H1 (cell line): Measurements from ENCODE around the gene NUP62CL. TPM values are rescaled to one million over a fixed set of nuclear protein-coding genes. Genes with fewer than 3 reads are reported as not detected.

ENCODE experiments used
- CTCF ChIA-PET: fragments of 300-600 bp; sonication (Branson Sonifier 250); formaldehyde crosslinking; loops from one replicate; lab custom pipeline; 2021; ENCODE audit not compliant: partially characterized antibody; lab: Charles Lee
- POLR2A ChIA-PET: fragments of 300-600 bp; sonication (Branson Sonifier 250); formaldehyde crosslinking; loops from one replicate; lab custom pipeline; 2021; ENCODE audit warnings: inconsistent platforms; ENCODE audit not compliant: partially characterized antibody; lab: Charles Lee
- DNase-seq, 2 experiments: peaks; one replicate each; pipeline versions ENCODE4 v3.0.0 to v3.0.0-alpha.2; 2010 to 2022; ENCODE audit warnings: low spot score in 2 of 2, low read depth in 1 of 2, mixed read lengths in 1 of 2
- FAIRE-seq: peaks from 2 replicates; lab custom pipeline; 2011; peaks lifted over from hg19 to GRCh38; lab: Jason Lieb, UNC
- H2AFZ ChIP-seq: 2 replicates; pipeline ENCODE4 v1.8.1; 2012; ENCODE audit warnings: low read length, inconsistent platforms
- H2AK5ac ChIP-seq: 2 replicates; pipeline ENCODE4 v1.6.1; 2013; ENCODE audit warnings: low read depth, low read length
- H2BK120ac ChIP-seq: replicated peaks from 2 replicates; pipeline ENCODE3; 2013; ENCODE audit warnings: low read depth, low read length, inconsistent platforms
- H2BK12ac ChIP-seq: 2 replicates; pipeline ENCODE4 v1.6.1; 2013; ENCODE audit warnings: low read depth, low read length
- H2BK15ac ChIP-seq: 2 replicates; pipeline ENCODE4 v1.6.1; 2013; ENCODE audit warnings: low read length
- H2BK20ac ChIP-seq: 2 replicates; pipeline ENCODE4 v1.6.1; 2013; ENCODE audit warnings: low read length
- H2BK5ac ChIP-seq: 2 replicates; pipeline ENCODE4 v1.6.1; 2013; ENCODE audit warnings: low read depth, low read length
- H3K14ac ChIP-seq: 2 replicates; pipeline ENCODE4 v1.6.1; 2013; ENCODE audit warnings: inconsistent platforms; ENCODE audit not compliant: insufficient read length
- H3K18ac ChIP-seq: 2 replicates; pipeline ENCODE4 v1.6.1; 2013; ENCODE audit warnings: low read length; ENCODE audit errors: extremely low read depth
- H3K23ac ChIP-seq: 2 replicates; pipeline ENCODE4 v1.6.1; 2013; ENCODE audit warnings: inconsistent platforms; ENCODE audit not compliant: insufficient read length
- H3K23me2 ChIP-seq: 2 replicates; pipeline ENCODE4 v1.6.1; 2013; ENCODE audit warnings: low read depth, low read length
- H3K27ac ChIP-seq: 2 replicates; pipeline ENCODE4 v1.6.1; 2011; ENCODE audit warnings: low read depth, low read length, inconsistent platforms
- H3K27me3 ChIP-seq, 4 experiments: replicated peaks in 1 of 4; 1 replicate in 1 of 4; 2 replicates in 3 of 4; pipeline versions ENCODE4 v1.6.1 to v1.8.1; 2011 to 2013; ENCODE audit warnings: low read length in 3 of 4, mild to moderate bottlenecking in 3 of 4, inconsistent platforms in 2 of 4, mixed read lengths in 2 of 4, moderate library complexity in 1 of 4; ENCODE audit not compliant: control insufficient read depth in 3 of 4, insufficient read depth in 3 of 4; ENCODE audit errors: extremely low read depth in 1 of 4
- H3K36me3 ChIP-seq, 4 experiments: 2 replicates each; pipeline versions ENCODE4 v1.6.1 to v1.8.1; 2011 to 2013; ENCODE audit warnings: mild to moderate bottlenecking in 4 of 4, low read length in 3 of 4, moderate library complexity in 2 of 4, control low read depth in 1 of 4, inconsistent platforms in 1 of 4; ENCODE audit not compliant: insufficient read depth in 4 of 4, control insufficient read depth in 2 of 4
- H3K4ac ChIP-seq: replicated peaks from 2 replicates; pipeline ENCODE3; 2013; ENCODE audit warnings: low read length, low read depth, mixed read lengths, inconsistent platforms; ENCODE audit not compliant: insufficient read length
- H3K4me1 ChIP-seq, 4 experiments: replicated peaks in 1 of 4; 1 replicate in 1 of 4; 2 replicates in 3 of 4; pipeline versions ENCODE4 v1.6.1 to v1.8.1; 2011 to 2013; ENCODE audit warnings: low read length in 3 of 4, inconsistent platforms in 2 of 4, mixed read lengths in 1 of 4; ENCODE audit not compliant: insufficient read depth in 4 of 4, control insufficient read depth in 3 of 4
- H3K4me2 ChIP-seq, 2 experiments: 2 replicates each; pipeline versions ENCODE4 v1.6.1 to v1.8.1; 2011 to 2013; ENCODE audit warnings: low read depth in 2 of 2, low read length in 2 of 2, control low read depth in 1 of 2, inconsistent platforms in 1 of 2, mild to moderate bottlenecking in 1 of 2; ENCODE audit not compliant: insufficient read depth in 1 of 2
- H3K4me3 ChIP-seq, 4 experiments: fragments of 200-600, 300-600 bp in 1 of 4; sonication (generic), shearing (Covaris generic), sonication (Bioruptor Twin) in 1 of 4; 2 replicates each; pipeline versions ENCODE4 v1.5.1 to v1.8.1; 2011 to 2016; ENCODE audit warnings: low read length in 4 of 4, low read depth in 3 of 4, control low read depth in 2 of 4, inconsistent platforms in 2 of 4, mild to moderate bottlenecking in 2 of 4, mixed read lengths in 1 of 4, moderate library complexity in 1 of 4; ENCODE audit not compliant: insufficient read depth in 2 of 4; ENCODE audit errors: extremely low read depth in 1 of 4
- H3K56ac ChIP-seq: replicated peaks from 2 replicates; pipeline ENCODE3; 2013; ENCODE audit warnings: low read depth, mild to moderate bottlenecking, mixed read lengths, low read length, inconsistent platforms; ENCODE audit not compliant: insufficient read length
- H3K79me1 ChIP-seq: 2 replicates; pipeline ENCODE4 v1.6.1; 2013; ENCODE audit warnings: low read depth, low read length, control low read depth
- H3K79me2 ChIP-seq, 2 experiments: 2 replicates each; pipeline versions ENCODE4 v1.6.1 to v1.8.1; 2012 to 2013; ENCODE audit warnings: low read length in 2 of 2, mild to moderate bottlenecking in 2 of 2, inconsistent platforms in 1 of 2; ENCODE audit not compliant: insufficient read depth in 2 of 2, control insufficient read depth in 1 of 2
- H3K9ac ChIP-seq, 4 experiments: replicated peaks in 1 of 4; 1 replicate in 1 of 4; 2 replicates in 3 of 4; pipeline versions ENCODE4 v1.6.1 to v1.8.1; 2011 to 2013; ENCODE audit warnings: low read depth in 3 of 4, low read length in 3 of 4, control low read depth in 2 of 4, mild to moderate bottlenecking in 2 of 4, moderate library complexity in 2 of 4, inconsistent platforms in 1 of 4; ENCODE audit errors: extremely low read depth in 1 of 4
- H3K9me3 ChIP-seq, 2 experiments: 2 replicates each; pipeline versions ENCODE4 v1.6.1 to v1.8.1; 2012 to 2013; ENCODE audit warnings: mild to moderate bottlenecking in 2 of 2, moderate library complexity in 2 of 2, control low read depth in 1 of 2, inconsistent platforms in 1 of 2, low read depth in 1 of 2, low read length in 1 of 2, mixed read lengths in 1 of 2; ENCODE audit not compliant: insufficient read depth in 2 of 2
- H4K20me1 ChIP-seq, 2 experiments: replicated peaks in 1 of 2; 2 replicates each; pipeline versions ENCODE3 to v1.8.1; 2011 to 2013; ENCODE audit warnings: inconsistent platforms in 2 of 2, low read length in 2 of 2, mild to moderate bottlenecking in 1 of 2; ENCODE audit not compliant: insufficient read depth in 2 of 2, control insufficient read depth in 1 of 2
- H4K5ac ChIP-seq: 2 replicates; pipeline ENCODE4 v1.6.1; 2013; ENCODE audit warnings: low read length, low read depth, mixed read lengths, inconsistent platforms; ENCODE audit not compliant: insufficient read length
- H4K8ac ChIP-seq: 2 replicates; pipeline ENCODE4 v1.8.0; 2013; ENCODE audit warnings: mild to moderate bottlenecking, moderate library complexity, low read length, inconsistent platforms; ENCODE audit not compliant: insufficient read depth; ENCODE audit errors: extremely low read depth
- H4K91ac ChIP-seq: replicated peaks from 2 replicates; pipeline ENCODE3; 2013; ENCODE audit warnings: low read length, mixed read lengths, inconsistent platforms; ENCODE audit not compliant: insufficient read length
- BACH1 ChIP-seq: IDR thresholded peaks from 2 replicates; pipeline ENCODE4 v1.6.1; 2012; ENCODE audit warnings: low read length, improper control_type of control experiment
- BRCA1 ChIP-seq: IDR thresholded peaks from 2 replicates; pipeline ENCODE4 v1.6.1; 2012; ENCODE audit warnings: low read depth, low read length, improper control_type of control experiment
- CEBPB ChIP-seq: IDR thresholded peaks from 2 replicates; pipeline ENCODE4 v1.6.1; 2012; ENCODE audit warnings: low read depth, low read length
- CREB1 ChIP-seq: IDR thresholded peaks from 2 replicates; pipeline ENCODE4 v1.6.1; 2012; ENCODE audit warnings: inconsistent platforms
- JUN ChIP-seq: IDR thresholded peaks from 2 replicates; pipeline ENCODE4 v1.6.1; 2011; ENCODE audit warnings: low read depth, mild to moderate bottlenecking, improper control_type of control experiment, low read length
- KDM5A ChIP-seq: fragments of 200-600 bp; IDR thresholded peaks from 2 replicates; pipeline ENCODE4 v1.7.1; 2012; ENCODE audit warnings: mild to moderate bottlenecking, low read length, inconsistent platforms, mixed read lengths
- POLR2A ChIP-seq, 2 experiments: IDR thresholded peaks; 1 replicate in 1 of 2; 2 replicates in 1 of 2; pipeline ENCODE4 v1.6.1; 2011; ENCODE audit warnings: low read depth in 2 of 2, low read length in 2 of 2, mild to moderate bottlenecking in 2 of 2; ENCODE audit errors: control extremely low read depth in 1 of 2
- RBBP5 ChIP-seq: IDR thresholded peaks from 2 replicates; pipeline ENCODE4 v1.7.1; 2012; ENCODE audit warnings: low read depth, mild to moderate bottlenecking, inconsistent platforms, low read length, moderate library complexity, borderline replicate concordance
- RNF2 ChIP-seq: fragments of 200-900, 300-1000 bp; sonication (generic); IDR thresholded peaks from 2 replicates; pipeline ENCODE4 v1.7.1; 2016; ENCODE audit warnings: borderline replicate concordance, low read depth, mild to moderate bottlenecking, antibody characterized with exemption, low read length; ENCODE audit not compliant: poor library complexity, severe bottlenecking; ENCODE audit errors: missing control alignments
- SIN3A ChIP-seq, 2 experiments: IDR thresholded peaks in 1 of 2; conservative IDR thresholded peaks in 1 of 2; 2 replicates each; pipeline ENCODE4 v1.6.1; 2011 to 2012; ENCODE audit warnings: low read length in 2 of 2, improper control_type of control experiment in 1 of 2, low read depth in 1 of 2, mild to moderate bottlenecking in 1 of 2
- SIX5 ChIP-seq: IDR thresholded peaks from 2 replicates; pipeline ENCODE4 v1.6.1; 2011; ENCODE audit warnings: mild to moderate bottlenecking, low read depth, low read length
- WGBS, 2 experiments: shearing (Covaris generic) in 1 of 2; methylation state at CpG; one replicate each; pipeline versions ENCODE4 v1.1.6 to v1.1.7; 2013 to 2015; ENCODE audit warnings: low lambda C conversion rate in 2 of 2, mixed read lengths in 2 of 2, inconsistent platforms in 1 of 2, low coverage in 1 of 2, missing lambda C conversion rate in 1 of 2; ENCODE audit not compliant: insufficient replicate concordance in 2 of 2, insufficient coverage in 1 of 2, insufficient read length in 1 of 2; ENCODE audit errors: extremely low coverage in 1 of 2, missing lambda C conversion rate in 1 of 2; 5-methylcytosine and 5-hydroxymethylcytosine counted together
- polyA plus RNA-seq, 7 experiments: library from polyadenylated mRNA; depleted of rRNA in 3 of 7; stranded (reverse) in 5 of 7; unstranded in 2 of 7; fragments of >200 nt in 5 of 7; fragments of 200-250 nt in 2 of 7; gene quantifications; 1 replicate in 5 of 7; 2 replicates in 1 of 7; 4 replicates in 1 of 7; pipeline versions ENCODE4 v1.2.1 to v1.2.3, GENCODE V29; 2011 to 2013; ENCODE audit warnings: missing spikeins in 2 of 7, mixed read lengths in 2 of 7
- total RNA-seq: library from RNA; stranded (reverse); fragmentation: NEBNext Ultra II Directional; extraction: Animal tissue kit (Norgen Biotek cat#: 25700); gene quantifications from 2 replicates; pipeline ENCODE4 v1.2.1, GENCODE V29; 2021
- TF ChIP-seq, protein P1 (sequence below): IDR thresholded peaks from 2 replicates; pipeline ENCODE4 v1.6.1; 2012; ENCODE audit warnings: inconsistent platforms

Gene NUP62CL
- total and polyA plus RNA-seq, 2 of the 8 experiments (the other 6 are each of a cell fraction or from before 2014, with no cell fraction given) = 3.3 to 6.2 TPM

DNA sequence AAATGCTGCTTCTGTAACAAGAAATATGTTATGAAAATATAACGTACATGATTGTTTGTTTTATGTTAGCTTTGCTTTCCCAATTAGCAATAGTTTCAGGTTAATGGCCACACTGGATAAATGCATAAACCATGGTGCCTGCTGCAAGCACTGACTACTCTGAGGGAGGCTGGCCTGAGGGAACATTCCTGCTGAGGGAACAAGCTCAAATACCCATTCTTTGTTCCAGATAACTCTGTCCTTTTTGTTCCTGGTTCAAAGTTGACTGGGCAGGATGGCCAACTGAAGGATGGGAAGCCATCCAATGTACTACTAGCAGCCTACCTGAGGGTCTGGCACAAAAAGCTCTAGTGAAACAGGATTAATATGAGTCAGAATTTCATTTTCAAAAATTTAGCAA lies 37.5 kb downstream of the NUP62CL start:
- Histone ChIP-seq H2BK15ac (no peak overlapping the region), H2BK20ac (no peak overlapping the region), H2BK12ac (no peak overlapping the region), H3K9ac (no peak overlapping the region), H3K23ac (no peak overlapping the region), H3K4me1 (no peaks in the 10 kb centered on the region), H2AK5ac (no peak overlapping the region), H3K36me3 (no peaks in the 10 kb centered on the region), H3K4me2 (no peak overlapping the region), H2BK120ac (no peak overlapping the region), H4K8ac (no peak overlapping the region), H3K18ac (no peak overlapping the region), H4K91ac (no peak overlapping the region), H3K27ac (no peak overlapping the region), H3K14ac (no peak overlapping the region), H2BK5ac (no peak overlapping the region), H4K20me1 (no peaks in the 10 kb centered on the region), H3K4me3 (no peak overlapping the region), H2AFZ (no peak overlapping the region), H3K79me1 (no peaks in the 10 kb centered on the region), H3K27me3 (no peaks in the 10 kb centered on the region), H3K56ac (no peak overlapping the region), H3K9me3 (no peaks in the 10 kb centered on the region), H3K79me2 (no peaks in the 10 kb centered on the region), H4K5ac (no peak overlapping the region), H3K4ac (no peak overlapping the region), H3K23me2 (no peaks in the 10 kb centered on the region)
- DNase-seq (no peak), FAIRE-seq (no peak)
- ChIA-PET CTCF (no interaction called here), POLR2A (interaction anchor here (0.9 kb wide), 1 partner anchor 50 kb away, joined by 4 read pairs; the partner anchor contains the start of gene RBM41)
- WGBS, 2 experiments = 100% methylated on average over 1 of the region's 1 CpG; no CpG with 5 or more reads in 1 of the 2 experiments
- TF ChIP-seq, protein P1, sequence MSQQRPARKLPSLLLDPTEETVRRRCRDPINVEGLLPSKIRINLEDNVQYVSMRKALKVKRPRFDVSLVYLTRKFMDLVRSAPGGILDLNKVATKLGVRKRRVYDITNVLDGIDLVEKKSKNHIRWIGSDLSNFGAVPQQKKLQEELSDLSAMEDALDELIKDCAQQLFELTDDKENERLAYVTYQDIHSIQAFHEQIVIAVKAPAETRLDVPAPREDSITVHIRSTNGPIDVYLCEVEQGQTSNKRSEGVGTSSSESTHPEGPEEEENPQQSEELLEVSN = no peak
- TF ChIP-seq BACH1 (no peak), RNF2 (no peak), RBBP5 (no peak), BRCA1 (no peak), POLR2A (IDR thresholded peaks at IDR 0.05; ENCODE audit: control extremely low read depth in 1 of 2, low read depth in 2 of 2, low read length in 2 of 2) (no peak), JUN (no peak), SIN3A (conservative IDR thresholded peaks at IDR 0.05 in 1 of 2, IDR thresholded peaks at IDR 0.05 in 1 of 2; ENCODE audit: low read depth in 1 of 2, low read length in 2 of 2) (no peak), CEBPB (no peak), SIX5 (no peak), KDM5A (no peak), CREB1 (no peak)
